OCI-LY7 (cell line): ENCODE measurements around the gene SGK1. TPM values are rescaled to one million over a fixed set of nuclear protein-coding genes. Genes with fewer than 3 reads are reported as not detected.

Experiments
- BruUV-seq: library from RNA; stranded (reverse); fragments of 400-500 nt; replicated peaks from 2 replicates; lab custom pipeline; 2021; lab: Mats Ljungman, UMichigan
- CTCF ChIA-PET: fragments of 300-600 bp; sonication (Branson Sonifier 250); formaldehyde crosslinking; loops from one replicate; lab custom pipeline; 2022; ENCODE audit warnings: antibody characterized with exemption; ENCODE audit not compliant: unreplicated experiment; lab: Charles Lee
- POLR2A ChIA-PET: fragments of 300-600 bp; sonication (Branson Sonifier 250); formaldehyde crosslinking; loops from one replicate; lab custom pipeline; 2022; ENCODE audit warnings: antibody characterized with exemption; lab: Charles Lee
- DNase-seq: peaks from one replicate; pipeline ENCODE4 v3.0.0-alpha.2; 2015; ENCODE audit warnings: low spot score
- H2AFZ ChIP-seq: fragments of 200-600 bp; sonication (generic), shearing (Covaris generic); 2 replicates; pipeline ENCODE4 v1.6.1; 2014; ENCODE audit warnings: mild to moderate bottlenecking, antibody characterized with exemption, low read length, moderate library complexity
- H3K27ac ChIP-seq: fragments of 200-600 bp; sonication (generic); 2 replicates; pipeline ENCODE4 v1.5.1; 2014; ENCODE audit warnings: mixed run types, low read depth, mild to moderate bottlenecking, moderate library complexity, low read length, inconsistent platforms; ENCODE audit not compliant: poor library complexity, severe bottlenecking
- H3K36me3 ChIP-seq: fragments of 200-600 bp; sonication (generic); 2 replicates; pipeline ENCODE4 v1.6.1; 2014; ENCODE audit warnings: mild to moderate bottlenecking, antibody characterized with exemption, low read length, moderate library complexity, mixed read lengths; ENCODE audit not compliant: insufficient read depth
- H3K4me1 ChIP-seq: fragments of 200-600 bp; sonication (generic); 2 replicates; pipeline ENCODE4 v1.5.1; 2014; ENCODE audit warnings: mild to moderate bottlenecking, low read length; ENCODE audit not compliant: insufficient read depth, poor library complexity, severe bottlenecking
- H3K4me2 ChIP-seq: fragments of 200-600 bp; sonication (generic); 2 replicates; pipeline ENCODE4 v1.6.1; 2014; ENCODE audit warnings: mild to moderate bottlenecking, low read length
- H3K4me3 ChIP-seq: fragments of 200-600 bp; sonication (generic); 2 replicates; pipeline ENCODE4 v1.5.1; 2014; ENCODE audit warnings: mild to moderate bottlenecking, low read depth, low read length; ENCODE audit not compliant: poor library complexity, severe bottlenecking
- H3K79me2 ChIP-seq: fragments of 200-600 bp; sonication (generic); 2 replicates; pipeline ENCODE4 v1.6.1; 2016; ENCODE audit warnings: low read depth, mild to moderate bottlenecking, low read length, moderate library complexity, mixed read lengths; ENCODE audit not compliant: insufficient read depth
- H3K9me2 ChIP-seq: fragments of 200-600 bp; sonication (generic); 2 replicates; pipeline ENCODE4 v1.6.1; 2016; ENCODE audit warnings: mild to moderate bottlenecking, low read length, mixed read lengths; ENCODE audit not compliant: insufficient read depth
- H3K9me3 ChIP-seq: fragments of 200-600 bp; sonication (generic); 2 replicates; pipeline ENCODE4 v1.6.1; 2014; ENCODE audit warnings: mild to moderate bottlenecking, mixed run types, low read length, mixed read lengths
- H4K20me1 ChIP-seq: fragments of 200-600 bp; sonication (generic); 2 replicates; pipeline ENCODE4 v1.6.1; 2014; ENCODE audit warnings: mild to moderate bottlenecking, antibody characterized with exemption, low read length, moderate library complexity, mixed read lengths; ENCODE audit not compliant: insufficient read depth
- CTCF ChIP-seq: fragments of 200-600 bp; sonication (generic); conservative IDR thresholded peaks from 2 replicates; pipeline ENCODE4 v1.5.1; 2014; ENCODE audit warnings: mild to moderate bottlenecking, antibody characterized with exemption, low read length, moderate library complexity, mixed read lengths
- EZH2phosphoT487 ChIP-seq: fragments of 200-600 bp; sonication (generic); IDR thresholded peaks from 2 replicates; pipeline ENCODE4 v1.6.1; 2018; ENCODE audit warnings: low read depth, borderline replicate concordance, mild to moderate bottlenecking, mixed run types, antibody characterized with exemption, low read length, moderate library complexity, mixed read lengths
- intact Hi-C: fragments of 100-400 bp; cut with micrococcal nuclease; formaldehyde crosslinking; loops from one replicate; pipeline ENCODE4 v1.10.0; 2022; ENCODE audit not compliant: unreplicated experiment
- total RNA-seq, 2 experiments: library from RNA; depleted of rRNA in 1 of 2; stranded (reverse); fragments of >200 nt in 1 of 2; shearing (Covaris generic) in 1 of 2; gene quantifications; 2 replicates each; pipeline ENCODE4 v1.2.3, GENCODE V29; 2014 to 2022

Gene SGK1
- total RNA-seq, 2 experiments from 2014 or later: 5.2 to 27.6 TPM

- POLR2A ChIA-PET: interaction anchor here (0.7 kb wide), 1 partner anchor 41 kb away, joined by 9 read pairs; no protein-coding TSS in a partner anchor
Observed at GRCh38 chr6:134204031-134204430, 113.9 kb downstream of the SGK1 start.

GRCh38 chr6:134201716-134202115 lies 116.2 kb downstream of the SGK1 start:
- Histone ChIP-seq H3K4me3 (no peak overlapping the region), H3K9me2 (no peaks in the 10 kb centered on the region), H3K36me3 (no peaks in the 10 kb centered on the region; the same call in 1 of the 2 replicates), H3K79me2 (no peaks in the 10 kb centered on the region), H2AFZ (no peak overlapping the region), H3K4me2 (no peak overlapping the region), H3K9me3 (no peaks in the 10 kb centered on the region), H3K4me1 (peaks cover 10% of the 10 kb centered on the region), H4K20me1 (no peaks in the 10 kb centered on the region), H3K27ac (no peak overlapping the region)
- TF ChIP-seq CTCF (no peak), EZH2phosphoT487 (no peak)
- ChIA-PET POLR2A (no interaction called here), CTCF (no interaction called here)
- BruUV-seq: no TSS peak
- intact Hi-C loops: no loop called here
- DNase-seq: no peak

More at GRCh38 chr6:134204031-134204430, 113.9 kb downstream of the SGK1 start:
- no peaks in the 10 kb centered on the region for H3K9me3 ChIP-seq
- no peak overlapping the region for H3K27ac ChIP-seq
- intact Hi-C loops: no loop called here
- DNase-seq: no peak
- H3K4me2 ChIP-seq: no peak overlapping the region
- no peak overlapping the region for H3K4me3 ChIP-seq
- TF ChIP-seq EZH2phosphoT487: no peak
- TF ChIP-seq CTCF: no peak
- peaks cover 10% of the 10 kb centered on the region for H3K4me1 ChIP-seq
- CTCF ChIA-PET: no interaction called here
- BruUV-seq: no TSS peak
- no peak overlapping the region for H2AFZ ChIP-seq
- H4K20me1 ChIP-seq: no peaks in the 10 kb centered on the region
- H3K79me2 ChIP-seq: no peaks in the 10 kb centered on the region
- no peaks in the 10 kb centered on the region; the same call in 1 of the 2 replicates for H3K36me3 ChIP-seq
- no peaks in the 10 kb centered on the region for H3K9me2 ChIP-seq

GRCh38 chr6:134199848-134200606 lies 117.9 kb downstream of the SGK1 start:
- no TSS peak for BruUV-seq

More at GRCh38 chr6:134199848-134200606, 117.9 kb downstream of the SGK1 start:
- Histone ChIP-seq H4K20me1 (no peaks in the 10 kb centered on the region), H3K9me2 (no peaks in the 10 kb centered on the region), H3K79me2 (no peaks in the 10 kb centered on the region), H3K4me3 (no peak overlapping the region), H3K4me2 (peak overlapping the region; percentile 50), H3K4me1 (peaks cover 10% of the 10 kb centered on the region), H2AFZ (peak overlapping the region; percentile 80), H3K27ac (peak overlapping the region; percentile 5), H3K9me3 (no peaks in the 10 kb centered on the region), H3K36me3 (no peaks in the 10 kb centered on the region; the same call in 1 of the 2 replicates)
- ChIA-PET CTCF (no interaction called here), POLR2A (interaction anchor here (0.6 to 1.3 kb wide), 2 partner anchors 632 to 822 kb away, joined by 4 to 5 read pairs; no protein-coding TSS in a partner anchor)
- intact Hi-C loops: no loop called here
- TF ChIP-seq CTCF (no peak), EZH2phosphoT487 (no peak)
- DNase-seq: no peak
